Measurements from ENCODE around the gene EXOC1.

The EXOC1 gene

DNA sequence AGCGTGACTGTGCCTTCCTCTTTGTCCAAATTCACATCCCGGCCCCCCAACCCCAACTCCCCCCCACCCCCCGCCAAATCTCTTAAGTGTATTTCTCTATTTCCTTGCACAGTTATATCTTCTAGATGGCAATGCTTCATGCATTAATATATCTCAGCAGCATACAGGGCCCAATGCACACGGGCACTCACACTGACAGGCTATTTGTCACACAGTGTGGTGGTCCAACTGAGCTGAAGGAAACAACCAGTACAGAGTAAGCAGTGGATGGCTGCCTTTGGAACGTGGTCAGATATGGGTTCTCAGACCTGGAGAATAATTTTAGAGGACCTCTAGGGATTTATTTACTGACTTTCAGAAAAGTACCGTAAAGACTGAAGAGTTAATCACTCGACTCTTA is 681 bp downstream of the EXOC1 start:
- DNase-seq = no peak

DNA sequence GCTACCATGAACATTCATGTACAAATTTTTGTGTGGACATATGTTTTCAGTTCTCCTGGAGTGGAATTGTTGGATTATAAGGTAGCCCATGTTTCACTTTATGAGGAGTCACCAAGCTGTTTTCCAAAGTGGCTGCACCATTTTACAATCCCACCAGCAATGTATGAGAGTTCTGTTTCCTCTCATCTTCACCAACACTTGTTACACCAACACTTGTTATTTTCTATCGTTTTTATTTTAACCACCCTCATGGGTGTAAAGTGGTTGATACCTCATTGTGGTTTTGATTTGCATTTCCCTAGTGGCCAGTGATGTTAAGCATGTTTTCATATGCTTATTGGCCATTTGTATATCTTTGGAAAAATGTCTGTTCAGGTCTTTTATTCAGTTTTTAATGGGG is 4.1 kb downstream of the EXOC1 start:
- DNase-seq = no peak

DNA sequence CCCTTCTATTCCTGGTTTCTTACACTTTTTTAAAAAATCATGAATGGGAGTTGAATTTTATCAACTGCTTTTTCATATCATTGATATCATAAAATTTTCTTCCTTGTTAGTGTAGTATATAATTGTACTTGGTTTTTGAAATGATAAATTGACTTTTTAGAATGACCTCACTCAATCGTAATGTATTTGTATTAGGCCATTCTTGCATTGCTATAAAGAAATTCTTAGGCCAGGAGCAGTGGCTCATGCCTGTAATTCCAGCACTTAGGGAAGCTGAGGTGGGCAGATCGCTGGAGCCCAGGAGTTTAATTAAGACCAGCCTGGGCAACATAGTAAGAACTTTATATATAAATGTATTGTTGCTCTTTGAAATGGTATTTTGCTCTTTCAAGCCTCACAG is 6.3 kb downstream of the EXOC1 start:
- no peak for DNase-seq

DNA sequence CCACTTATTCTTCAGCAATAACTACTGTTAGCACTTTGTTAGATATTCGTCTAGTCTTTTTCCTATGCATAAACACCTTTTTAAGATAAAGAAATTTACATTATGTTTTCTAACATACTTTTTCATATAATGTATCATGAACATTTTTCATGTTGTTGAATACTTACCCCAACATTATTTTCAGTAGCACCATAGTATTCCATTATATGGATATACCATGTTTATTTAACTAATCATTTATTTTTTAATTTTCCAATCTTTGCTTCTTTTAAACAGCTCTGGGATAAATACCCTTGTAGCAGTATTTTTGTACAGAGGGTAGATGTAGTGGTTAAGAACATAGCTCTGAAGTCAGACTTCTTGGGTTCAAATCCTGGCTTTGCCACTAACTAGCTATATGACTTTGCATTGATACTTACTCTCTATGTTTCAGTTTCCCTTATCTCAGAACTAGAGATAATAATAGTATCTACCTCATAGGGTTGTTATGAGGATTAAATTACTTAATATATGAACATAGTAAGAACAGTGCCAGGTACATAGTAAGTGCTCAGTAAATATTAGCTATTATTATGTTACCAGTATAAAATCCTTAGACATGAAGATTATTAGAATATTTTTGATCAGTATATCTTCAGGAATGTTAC is 11.3 kb downstream of the EXOC1 start:
- no peak for DNase-seq

DNA sequence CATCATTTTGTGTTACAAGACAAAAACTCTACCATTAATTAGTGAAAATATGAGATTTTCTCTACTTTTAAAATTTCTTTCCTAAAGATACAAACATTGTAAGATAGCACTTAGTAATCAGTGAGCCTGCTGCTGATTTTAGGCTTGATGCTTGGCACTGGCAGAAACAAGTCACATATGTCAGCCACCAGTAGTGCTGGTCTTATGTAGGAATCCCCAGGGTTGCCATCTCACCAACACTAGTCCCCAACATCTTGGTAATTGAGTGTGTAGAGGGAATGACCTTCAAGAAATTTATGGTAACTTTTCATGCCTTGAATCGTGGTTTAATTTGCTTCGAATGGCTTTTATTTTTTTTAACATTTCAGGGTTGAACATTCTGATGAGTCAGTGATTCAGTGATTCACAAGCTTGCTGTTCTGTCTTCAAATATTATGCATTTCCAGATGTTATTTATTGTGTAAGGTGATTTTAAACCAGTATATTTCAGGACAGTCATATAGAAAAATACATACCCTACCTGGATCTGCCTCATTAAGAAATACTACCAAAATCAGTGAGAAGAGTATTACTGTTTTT is 11.9 kb downstream of the EXOC1 start:
- no peak for DNase-seq

DNA sequence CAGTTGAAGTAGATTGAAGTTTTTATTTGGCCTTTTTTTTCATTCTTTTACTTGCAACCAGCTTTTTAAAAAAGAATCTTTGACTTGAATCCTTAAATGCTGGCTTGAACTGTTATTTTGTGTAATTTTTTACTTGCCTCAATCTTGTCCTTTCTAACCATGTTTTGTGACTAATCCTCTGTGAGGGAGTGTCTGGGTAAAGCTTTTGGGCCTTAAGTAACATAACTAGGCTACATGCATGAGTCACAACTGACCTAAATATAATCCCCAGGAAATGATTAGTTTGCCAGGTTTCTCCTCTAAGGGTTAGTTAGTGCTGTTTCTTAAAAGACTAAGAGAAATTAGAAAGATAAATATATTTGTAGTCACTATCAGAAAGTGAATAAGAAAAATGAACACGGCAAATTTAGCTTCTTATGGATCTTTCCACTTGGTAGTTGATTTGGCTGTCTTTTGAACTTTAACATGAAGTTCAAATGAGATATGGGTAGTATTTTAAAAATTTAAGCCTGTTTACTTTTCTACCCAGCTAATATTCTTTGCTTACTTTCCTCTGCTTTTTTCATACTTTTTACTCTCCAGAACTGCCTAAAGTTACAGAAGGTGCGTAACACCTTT is 13.0 kb downstream of the EXOC1 start:
- peak; percentile 60 for DNase-seq

DNA sequence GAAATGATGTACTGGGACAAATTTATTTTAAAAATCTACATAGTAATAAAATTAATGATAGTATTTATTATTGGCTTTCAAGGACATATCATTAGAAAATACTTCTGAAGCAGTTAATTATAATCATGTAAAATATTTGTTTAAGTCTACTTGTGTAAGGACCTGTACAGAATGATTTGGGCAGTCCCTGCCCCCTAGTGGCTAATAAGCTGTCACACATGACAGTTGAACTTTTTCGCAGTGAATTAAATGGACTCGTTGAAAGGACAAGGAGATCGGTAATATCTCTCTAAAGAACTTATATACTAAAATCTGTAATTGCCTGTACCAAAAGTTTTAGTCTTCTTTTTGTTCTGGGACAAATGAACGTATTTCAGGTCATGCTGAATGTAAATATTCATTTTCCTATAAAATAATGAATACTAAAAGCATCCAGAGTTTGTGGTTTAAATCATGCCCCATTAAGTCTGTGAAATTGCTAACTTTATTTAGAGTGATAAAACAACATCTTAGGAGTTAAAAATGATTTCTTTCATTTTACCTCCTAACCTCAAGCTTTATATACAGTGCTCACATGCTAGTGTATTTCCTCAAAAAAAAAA is 13.6 kb downstream of the EXOC1 start:
- DNase-seq = peak; percentile 63

DNA sequence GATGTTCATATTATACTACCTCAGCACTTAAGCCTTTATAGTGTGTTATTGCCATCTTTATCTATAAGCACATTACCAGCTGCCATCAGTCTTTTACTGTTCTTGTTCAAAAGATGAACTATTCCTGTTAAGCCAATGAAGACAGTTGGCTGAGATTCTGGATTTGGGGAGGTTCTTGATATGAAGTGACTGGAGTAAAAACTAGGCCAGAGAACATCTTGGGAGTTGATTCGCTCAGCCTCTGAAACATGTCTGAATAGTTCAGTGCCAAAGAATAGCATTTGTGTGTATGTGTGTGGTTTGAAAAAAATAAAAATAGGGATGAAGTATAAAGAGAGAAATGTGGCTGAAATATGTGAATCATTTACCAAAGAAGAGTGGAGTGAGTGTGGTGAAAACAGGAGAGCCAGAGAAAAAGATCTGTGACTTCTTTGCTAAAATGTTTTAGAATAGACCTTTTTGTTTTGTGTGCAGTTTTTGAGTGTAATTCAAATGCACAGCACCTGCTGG is 15.2 kb downstream of the EXOC1 start:
- no peak for DNase-seq

DNA sequence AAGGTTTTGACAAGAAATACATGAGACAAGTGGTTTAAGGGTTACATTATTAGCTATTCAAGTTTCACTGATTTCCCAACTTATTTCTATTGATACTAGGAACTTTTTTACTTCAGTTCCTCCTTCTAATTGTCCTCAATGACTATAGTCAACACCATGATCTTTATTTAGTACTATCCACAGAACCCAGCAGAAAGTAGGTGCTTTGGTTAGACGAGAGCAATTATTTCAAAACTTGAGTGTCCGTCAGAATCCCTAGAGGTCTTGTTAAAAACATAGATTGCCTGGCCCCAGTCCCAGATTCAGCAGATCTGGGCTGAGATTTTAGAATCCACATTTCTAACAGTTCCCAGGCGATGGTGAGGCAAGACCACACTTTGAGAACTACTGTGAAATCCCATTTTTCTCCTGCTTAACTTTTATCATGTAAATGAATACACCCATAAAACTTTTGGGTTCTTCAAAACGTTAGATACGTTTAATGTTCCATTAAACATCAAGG is 17.9 kb downstream of the EXOC1 start:
- no peak for DNase-seq

DNA sequence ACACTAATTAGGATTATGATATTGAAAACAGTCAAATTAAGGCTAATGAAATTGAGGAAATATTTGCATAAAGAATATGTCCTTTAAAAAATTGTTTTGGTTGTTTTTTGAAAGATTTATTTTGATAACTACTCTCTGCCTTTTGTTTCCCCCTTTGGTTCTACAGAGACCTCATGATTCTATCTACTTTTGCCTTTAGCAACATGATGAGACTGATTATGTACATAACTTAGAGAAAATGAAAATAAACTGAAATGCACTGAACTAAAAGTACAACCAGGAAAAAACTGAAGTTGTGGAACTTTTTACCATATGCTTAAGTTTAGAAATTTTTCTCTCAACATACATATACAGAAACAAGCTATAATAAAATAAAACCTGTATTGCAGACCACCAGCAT is 21.4 kb downstream of the EXOC1 start:
- DNase-seq = no peak

DNA sequence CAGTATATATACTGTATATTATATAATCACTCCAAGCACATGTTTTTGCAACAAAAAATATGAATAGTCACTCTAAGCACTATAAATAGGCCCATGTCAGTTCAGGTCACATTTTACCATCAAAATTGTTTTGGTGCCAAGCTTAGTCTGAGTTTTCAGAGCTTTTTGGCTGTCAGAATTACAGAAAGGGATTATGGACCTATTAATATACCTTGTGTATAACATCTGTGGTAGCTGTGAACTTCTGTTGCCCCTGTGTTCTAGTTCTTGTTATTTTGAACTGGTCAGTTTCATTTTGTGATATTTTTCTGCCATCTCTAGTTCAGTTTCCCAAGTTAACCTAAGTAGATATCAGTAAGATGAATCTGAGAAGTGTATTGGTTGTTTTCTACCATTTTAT is 22.9 kb downstream of the EXOC1 start:
- DNase-seq = no peak

DNA sequence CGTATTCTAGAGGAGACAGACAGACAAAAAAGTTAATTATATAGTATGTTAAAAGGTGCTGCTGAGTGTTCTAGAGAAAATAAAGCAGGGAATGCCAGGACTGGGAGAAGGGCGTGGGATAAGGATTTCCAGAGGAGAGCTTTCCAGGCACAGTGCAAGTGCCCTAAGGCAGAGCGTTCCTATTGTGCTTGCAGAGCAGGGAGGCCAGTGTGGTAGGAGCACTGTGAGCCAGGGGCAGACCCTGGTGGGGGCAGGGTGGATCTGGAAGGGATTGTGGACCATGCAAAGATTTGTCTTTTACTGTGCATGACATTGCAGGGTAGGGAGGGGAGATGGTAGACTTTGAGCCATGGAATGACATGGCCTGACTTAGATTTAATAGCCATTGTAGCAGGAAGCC is 25.8 kb downstream of the EXOC1 start:
- DNase-seq = no peak

DNA sequence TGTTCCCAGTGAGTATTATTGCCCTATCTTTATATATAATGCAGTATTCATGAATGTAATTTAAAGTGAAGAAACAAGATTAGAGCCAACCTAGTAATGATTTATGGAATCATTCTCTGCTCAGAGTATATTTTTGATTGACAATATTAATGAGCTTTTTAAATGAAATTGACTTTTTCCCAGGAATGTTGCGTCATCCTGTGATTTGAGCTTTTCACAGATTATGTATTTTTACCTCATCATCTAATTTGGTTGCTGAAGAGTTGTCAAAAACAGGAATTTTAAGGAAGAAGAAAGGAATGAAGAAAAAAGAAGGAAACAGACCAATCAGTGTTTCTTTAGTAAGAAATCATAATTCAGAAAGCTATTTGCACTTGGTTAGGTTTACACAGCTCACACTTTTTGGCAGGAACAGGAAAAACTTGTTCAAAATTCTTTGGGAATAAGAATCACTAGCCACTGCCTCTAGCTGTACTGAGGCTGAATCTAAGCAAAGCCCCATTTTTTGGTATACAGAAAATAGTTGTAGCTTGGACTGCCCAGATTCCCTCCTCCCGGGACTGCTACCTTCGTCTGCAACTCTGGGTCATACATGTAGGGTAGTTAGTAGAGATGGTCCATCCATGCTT is 27.3 kb downstream of the EXOC1 start:
- DNase-seq = no peak

DNA sequence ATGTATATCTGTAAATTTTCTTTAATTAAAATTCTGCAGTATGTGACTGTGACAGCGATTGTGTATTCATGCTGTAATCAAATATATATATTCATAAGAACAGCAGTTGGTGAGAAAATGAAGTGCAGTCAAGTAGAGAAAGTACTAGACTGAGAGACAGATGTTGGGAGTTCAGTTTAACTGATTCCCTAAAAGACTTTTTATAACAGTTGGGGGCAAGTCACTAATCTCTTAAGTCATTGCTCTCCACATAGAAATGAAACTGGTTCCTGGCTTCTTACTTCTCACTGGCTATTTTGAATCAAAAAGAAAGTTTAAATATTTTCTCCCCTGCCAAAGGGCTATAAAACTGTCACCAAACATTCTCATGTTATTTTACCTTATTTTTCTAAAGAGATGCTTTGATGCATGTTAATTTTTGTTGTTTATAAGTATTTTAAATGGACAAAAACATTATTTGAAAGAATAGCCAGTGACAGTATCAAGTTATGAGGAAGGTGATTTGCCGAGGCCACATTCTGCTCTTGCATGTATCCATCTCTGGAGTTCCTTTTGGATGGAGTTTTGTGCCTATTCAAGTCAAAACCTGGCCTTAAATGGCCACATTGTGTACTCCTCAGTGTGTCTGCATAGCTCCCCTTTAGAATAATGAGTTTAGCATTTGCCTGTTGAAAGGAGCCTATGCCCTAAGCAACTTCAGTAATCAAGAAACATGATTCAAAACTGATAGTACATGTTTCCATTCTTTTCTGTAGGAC is 30.8 kb downstream of the EXOC1 start:
- no peak for DNase-seq

DNA sequence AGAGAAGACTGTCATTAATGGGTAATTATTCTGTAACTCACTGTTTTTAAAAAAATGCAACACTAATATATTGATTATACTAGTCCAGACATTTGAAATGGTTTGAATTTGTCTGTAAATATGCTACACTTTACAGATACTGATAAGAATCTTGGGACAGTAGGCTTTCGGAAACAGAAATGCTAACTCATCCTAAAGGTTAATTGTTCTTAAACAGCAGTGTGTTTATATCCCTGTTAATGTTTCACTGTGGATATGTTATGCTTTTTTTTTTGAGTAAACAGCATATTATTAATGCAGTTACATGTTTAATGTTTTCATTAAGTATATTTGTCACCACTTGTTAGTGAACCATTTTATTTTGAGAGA is 31.4 kb downstream of the EXOC1 start:
- no peak for DNase-seq

DNA sequence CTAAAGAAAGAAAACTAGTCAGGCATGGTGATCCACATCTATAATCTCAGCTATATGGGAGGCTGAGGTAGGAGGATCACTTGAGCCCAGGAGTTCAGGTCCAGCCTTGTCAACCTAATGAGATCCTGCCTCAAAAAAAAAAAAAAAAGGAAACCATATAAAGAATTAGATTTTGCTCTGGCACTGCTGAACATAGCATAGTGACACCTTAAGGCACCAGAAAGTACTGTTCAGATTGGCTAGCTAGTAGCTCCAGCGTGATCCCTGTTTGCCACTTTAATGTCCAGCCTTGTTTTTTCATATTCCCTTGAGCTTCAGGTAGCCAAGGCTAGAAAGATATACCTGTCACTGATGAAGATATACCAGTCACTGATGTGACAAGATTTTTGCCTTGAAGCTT is 34.1 kb downstream of the EXOC1 start:
- no peak for DNase-seq

DNA sequence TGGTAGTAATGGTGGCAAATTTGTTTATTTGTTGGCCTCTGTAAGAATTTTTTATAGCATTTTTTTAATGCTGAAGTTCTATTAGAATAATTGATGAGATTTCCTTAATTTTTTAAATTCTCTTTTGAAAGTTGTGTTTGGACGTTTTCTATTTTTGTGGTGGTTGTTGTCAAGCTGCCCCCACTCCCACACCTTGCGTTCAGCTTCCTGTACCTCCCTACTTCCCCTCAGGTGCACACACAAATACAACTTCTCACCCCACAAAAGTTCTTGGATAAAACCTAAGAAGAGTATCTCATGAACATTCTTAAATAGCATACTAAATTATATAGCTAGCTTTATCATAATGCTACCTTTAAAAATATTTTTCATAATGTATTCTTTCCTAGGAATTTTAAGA is 38.7 kb downstream of the EXOC1 start:
- no peak for DNase-seq

DNA sequence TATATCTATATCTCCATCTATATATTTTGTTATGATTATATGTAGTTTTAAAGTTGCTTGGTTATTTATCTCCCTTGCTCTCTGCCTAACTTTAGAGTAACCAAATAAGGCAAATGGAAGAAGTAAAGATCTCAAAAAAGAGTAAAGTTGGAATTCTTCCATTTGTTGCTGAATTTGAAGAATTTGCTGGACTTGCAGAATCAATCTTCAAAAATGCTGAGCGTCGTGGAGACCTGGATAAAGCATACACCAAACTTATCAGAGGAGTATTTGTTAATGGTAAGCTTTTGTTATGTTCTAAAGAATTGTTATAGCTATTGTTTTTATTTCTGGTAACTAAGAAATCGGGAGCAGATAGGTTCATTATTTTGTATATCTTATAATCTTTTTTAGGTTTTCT is 43.2 kb downstream of the EXOC1 start:
- no peak for DNase-seq

DNA sequence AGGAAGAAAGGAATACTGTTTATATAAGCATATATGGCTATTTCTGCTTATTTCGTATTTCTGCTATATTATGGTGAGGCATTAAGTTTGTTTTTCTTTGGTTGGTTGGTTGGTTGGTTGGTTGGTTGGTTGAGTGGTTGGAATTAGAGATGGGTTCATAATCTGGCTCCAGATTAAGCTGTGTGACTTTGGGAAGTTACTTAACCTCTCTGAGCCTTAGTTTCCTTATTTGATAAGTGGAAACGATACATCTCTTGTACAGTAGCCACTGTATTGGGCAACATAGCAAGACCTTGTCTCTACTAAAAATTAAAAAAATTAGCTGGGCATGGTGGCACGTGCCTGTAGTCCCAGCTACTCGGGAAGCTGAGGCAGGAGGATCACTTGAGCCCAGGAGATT is 49.2 kb downstream of the EXOC1 start:
- no peak for DNase-seq

DNA sequence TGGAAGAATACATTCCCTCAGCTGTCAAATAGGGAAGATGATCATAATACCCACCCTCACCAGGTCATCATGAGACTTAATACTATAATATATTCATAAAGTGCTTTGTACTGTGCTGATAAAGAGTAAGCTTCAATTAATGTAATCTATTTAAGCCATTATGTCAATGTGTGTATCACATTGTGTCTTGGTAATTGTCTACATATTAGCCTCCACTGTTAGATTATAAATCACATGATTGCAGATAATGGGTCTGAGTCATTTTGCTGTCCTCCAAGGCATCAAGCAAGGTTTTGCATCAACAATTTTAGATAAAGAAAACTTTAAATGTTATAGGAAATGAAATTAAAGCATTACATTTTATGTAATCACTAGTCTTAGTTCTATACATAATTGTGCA is 50.1 kb downstream of the EXOC1 start:
- no peak for DNase-seq

DNA sequence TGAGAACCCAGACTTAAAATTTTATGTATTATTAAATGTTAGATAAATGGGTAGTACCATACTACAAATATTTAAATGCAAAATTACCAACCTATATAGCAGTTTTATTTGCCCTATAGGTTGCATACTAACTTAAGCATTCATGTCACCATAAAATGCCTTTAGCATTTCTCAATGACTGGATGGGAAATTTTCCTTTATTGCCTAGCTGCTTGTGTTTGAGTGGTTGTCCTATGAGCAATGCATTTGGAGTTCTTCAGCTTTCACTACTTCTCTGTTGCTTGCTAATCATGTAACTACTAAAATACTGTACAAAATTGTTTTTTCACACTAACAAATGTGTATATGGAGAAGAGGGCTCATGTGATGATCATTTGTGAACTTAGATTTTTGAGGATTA is 51.1 kb downstream of the EXOC1 start:
- DNase-seq = no peak

DNA sequence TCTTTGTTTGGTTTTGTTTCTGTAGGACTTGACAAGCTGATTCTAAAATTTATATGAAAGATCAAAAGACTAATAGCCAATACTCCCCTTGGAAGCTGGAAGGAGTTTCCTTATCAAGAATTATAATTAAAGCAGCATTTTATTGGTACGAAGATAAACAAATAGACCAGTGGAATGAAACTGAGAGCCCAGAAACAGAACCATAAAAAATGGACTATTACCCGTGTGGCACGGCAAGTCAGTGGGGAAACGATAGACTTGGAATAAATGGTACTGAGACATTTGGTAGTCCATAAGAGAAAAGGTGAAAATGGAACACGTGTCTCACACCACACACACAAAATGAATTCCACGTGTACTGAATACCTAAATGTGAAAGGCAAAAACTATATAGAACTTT is 52.9 kb downstream of the EXOC1 start:
- DNase-seq = no peak

DNA sequence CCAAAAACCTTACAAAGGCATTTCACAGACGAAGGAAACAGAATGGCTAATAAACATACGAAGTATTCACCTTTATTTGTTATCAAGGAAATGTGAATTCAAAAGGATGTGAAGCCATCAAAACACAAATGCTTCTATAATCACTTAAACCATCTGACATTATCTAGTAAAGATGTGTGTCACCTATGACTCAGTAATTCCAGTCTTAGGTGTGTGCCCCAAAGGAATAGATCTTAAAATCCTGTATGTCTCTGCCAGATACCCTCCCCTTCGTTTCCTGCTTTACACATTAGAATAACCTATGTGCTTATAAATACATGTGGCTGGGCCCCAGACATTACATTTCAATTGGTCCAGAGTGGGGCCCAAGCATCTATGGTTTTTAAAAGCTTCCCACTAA is 53.5 kb downstream of the EXOC1 start:
- peak; percentile 30 for DNase-seq
